ENCODE results near the gene CNTNAP2.

The CNTNAP2 gene

GRCh38 chr7:146701166-146701565, 584.6 kb downstream of the CNTNAP2 start:
- no peak for FAIRE-seq

- no peak for FAIRE-seq
These were observed 586.3 kb downstream of the CNTNAP2 start for GRCh38 chr7:146702898-146703297.

GRCh38 chr7:146709451-146710027, 592.9 kb downstream of the CNTNAP2 start:
- no peak for FAIRE-seq

GRCh38 chr7:146713205-146713604, 596.6 kb downstream of the CNTNAP2 start:
- FAIRE-seq: no peak

GRCh38 chr7:146713934-146714333, 597.3 kb downstream of the CNTNAP2 start:
- no peak for FAIRE-seq

- no peak for FAIRE-seq
These were observed 603.6 kb downstream of the CNTNAP2 start for GRCh38 chr7:146720195-146720594.

GRCh38 chr7:146722986-146723385, 606.4 kb downstream of the CNTNAP2 start:
- no peak for FAIRE-seq

- FAIRE-seq: no peak
These were observed 608.9 kb downstream of the CNTNAP2 start for GRCh38 chr7:146725520-146725919.

GRCh38 chr7:146728141-146728540, 611.5 kb downstream of the CNTNAP2 start:
- no peak for FAIRE-seq

GRCh38 chr7:146728611-146729010, 612.0 kb downstream of the CNTNAP2 start:
- FAIRE-seq: no peak

GRCh38 chr7:146731185-146731584, 614.6 kb downstream of the CNTNAP2 start:
- FAIRE-seq: no peak

GRCh38 chr7:146735992-146736391, 619.4 kb downstream of the CNTNAP2 start:
- FAIRE-seq: no peak

- peak; percentile 98 for FAIRE-seq
These were observed 620.0 kb downstream of the CNTNAP2 start for GRCh38 chr7:146736446-146737190.

GRCh38 chr7:146740039-146740438, 623.4 kb downstream of the CNTNAP2 start:
- no peak for FAIRE-seq

- no peak for FAIRE-seq
These were observed 625.3 kb downstream of the CNTNAP2 start for GRCh38 chr7:146741911-146742310.

GRCh38 chr7:146754385-146754784, 637.8 kb downstream of the CNTNAP2 start:
- no peak for FAIRE-seq

GRCh38 chr7:146755585-146755984, 639.0 kb downstream of the CNTNAP2 start:
- FAIRE-seq: no peak

GRCh38 chr7:146764458-146764857, 647.9 kb downstream of the CNTNAP2 start:
- FAIRE-seq: peak; percentile 3

- no peak for FAIRE-seq
These were observed 652.4 kb downstream of the CNTNAP2 start for GRCh38 chr7:146768957-146769356.

GRCh38 chr7:146772601-146773000, 656.0 kb downstream of the CNTNAP2 start:
- FAIRE-seq: no peak

GRCh38 chr7:146773506-146773905, 656.9 kb downstream of the CNTNAP2 start:
- FAIRE-seq: no peak

GRCh38 chr7:146781352-146782116, 664.9 kb downstream of the CNTNAP2 start:
- FAIRE-seq: no peak

GRCh38 chr7:146787266-146787665, 670.7 kb downstream of the CNTNAP2 start:
- no peak for FAIRE-seq

- no peak for FAIRE-seq
These were observed 671.4 kb downstream of the CNTNAP2 start for GRCh38 chr7:146788008-146788407.
